A673 (cell line): ENCODE measurements around the gene NEK3. TPM values are rescaled to one million over a fixed set of nuclear protein-coding genes. Genes with fewer than 3 reads are reported as not detected.
"Not testable (repeated sequence)": the region's sequence is repeated elsewhere in the genome, so short reads cannot be mapped to it uniquely, and the experiment has no call there.

Experiments used
- BruUV-seq: library from RNA; stranded (reverse); fragments of 400-500 nt; replicated peaks from 2 replicates; lab custom pipeline; 2021; lab: Mats Ljungman, UMichigan
- CTCF ChIA-PET: fragments of 300-600 bp; sonication (Branson Sonifier 250); formaldehyde crosslinking; loops from one replicate; lab custom pipeline; 2022; ENCODE audit warnings: antibody characterized with exemption; lab: Charles Lee
- POLR2A ChIA-PET: fragments of 300-600 bp; sonication (Branson Sonifier 250); formaldehyde crosslinking; loops from one replicate; lab custom pipeline; 2022; ENCODE audit warnings: antibody characterized with exemption; ENCODE audit not compliant: low non-redundant PET; lab: Charles Lee
- DNase-seq: peaks from one replicate; pipeline ENCODE4 v3.0.0-alpha.2; 2015; ENCODE audit warnings: low spot score
- H3K27ac ChIP-seq: fragments of 200-600 bp; sonication (generic); 2 replicates; pipeline ENCODE4 v1.5.1; 2016; ENCODE audit warnings: mixed run types, low read depth, mild to moderate bottlenecking, mixed read lengths, antibody characterized with exemption, low read length; ENCODE audit not compliant: poor library complexity, severe bottlenecking
- H3K27me3 ChIP-seq: fragments of 200-600 bp; sonication (generic); replicated peaks from 2 replicates; pipeline ENCODE4 v1.6.1; 2017; ENCODE audit warnings: mixed run types, low read depth, mild to moderate bottlenecking, mixed read lengths, antibody characterized with exemption, low read length; ENCODE audit not compliant: insufficient read depth, poor library complexity
- H3K36me3 ChIP-seq: fragments of 200-600 bp; sonication (generic); 2 replicates; pipeline ENCODE4 v1.6.1; 2016; ENCODE audit warnings: mixed run types, mild to moderate bottlenecking, mixed read lengths, antibody characterized with exemption, low read length; ENCODE audit not compliant: insufficient read depth, poor library complexity, severe bottlenecking
- H3K4me1 ChIP-seq: fragments of 200-600 bp; sonication (generic); 2 replicates; pipeline ENCODE4 v1.6.1; 2017; ENCODE audit warnings: mixed run types, mild to moderate bottlenecking, mixed read lengths, antibody characterized with exemption, low read length; ENCODE audit not compliant: insufficient read depth, poor library complexity, severe bottlenecking
- H3K4me3 ChIP-seq: fragments of 200-600 bp; sonication (generic); 2 replicates; pipeline ENCODE4 v1.5.1; 2016; ENCODE audit warnings: low read depth, mixed run types, mild to moderate bottlenecking, mixed read lengths, low read length; ENCODE audit not compliant: poor library complexity, severe bottlenecking
- H3K9me3 ChIP-seq: fragments of 200-600 bp; sonication (generic); 2 replicates; pipeline ENCODE4 v1.6.1; 2016; ENCODE audit warnings: mixed run types, low read depth, mild to moderate bottlenecking, mixed read lengths, antibody characterized with exemption, low read length; ENCODE audit not compliant: poor library complexity, severe bottlenecking
- CTCF ChIP-seq: fragments of 300-800, 200-600 bp; sonication (generic); conservative IDR thresholded peaks from 2 replicates; pipeline ENCODE4 v1.5.1; 2017; ENCODE audit warnings: low read depth, mild to moderate bottlenecking, antibody characterized with exemption, low read length, moderate library complexity, mixed read lengths
- EZH2 ChIP-seq: fragments of 200-600 bp; sonication (generic); IDR thresholded peaks from 2 replicates; pipeline ENCODE4 v1.6.1; 2017; ENCODE audit warnings: borderline replicate concordance, low read depth, mild to moderate bottlenecking, mixed read lengths, antibody characterized with exemption, low read length; ENCODE audit not compliant: poor library complexity, severe bottlenecking
- intact Hi-C: fragments of 100-400 bp; cut with micrococcal nuclease; formaldehyde crosslinking; loops from one replicate; pipeline ENCODE4 v1.10.0; 2022; ENCODE audit not compliant: unreplicated experiment
- total RNA-seq: library from RNA; stranded (reverse); gene quantifications from 2 replicates; pipeline ENCODE4 v1.2.3, GENCODE V29; 2021

The NEK3 gene
- total RNA-seq, 1 experiment from 2014 or later = 18.1 TPM

- CTCF ChIA-PET = no interaction called here
- POLR2A ChIA-PET = no interaction called here
- TF ChIP-seq CTCF = no peak
- TF ChIP-seq EZH2 = no peak
- peaks cover 14% of the 10 kb centered on the region for H3K36me3 ChIP-seq
- no peaks in the 10 kb centered on the region for H3K4me1 ChIP-seq
- H3K27ac ChIP-seq = no peak overlapping the region
- no peaks in the 10 kb centered on the region for H3K9me3 ChIP-seq
- DNase-seq = no peak
- no TSS peak for BruUV-seq
- no peak overlapping the region for H3K4me3 ChIP-seq
- intact Hi-C loops = no loop called here
- no peaks in the 10 kb centered on the region for H3K27me3 ChIP-seq
Observed at GRCh38 chr13:52169839-52170238, 10.4 kb upstream of the NEK3 start.

- H3K4me3 ChIP-seq = no peak overlapping the region
- peaks cover 14% of the 10 kb centered on the region for H3K36me3 ChIP-seq
- no peaks in the 10 kb centered on the region for H3K9me3 ChIP-seq
- ChIA-PET CTCF (no interaction called here), POLR2A (no interaction called here)
- no peaks in the 10 kb centered on the region for H3K27me3 ChIP-seq
- no TSS peak for BruUV-seq
- intact Hi-C loops = no loop called here
- H3K4me1 ChIP-seq = peaks cover 4% of the 10 kb centered on the region
- DNase-seq = no peak
- TF ChIP-seq EZH2 (no peak), CTCF (no peak)
- no peak overlapping the region for H3K27ac ChIP-seq
Observed at GRCh38 chr13:52165411-52165810, 6.0 kb upstream of the NEK3 start.

GRCh38 chr13:52164989-52165388 is 5.6 kb upstream of the NEK3 start:
- Histone ChIP-seq H3K27ac (no peak overlapping the region), H3K9me3 (no peaks in the 10 kb centered on the region), H3K4me3 (no peak overlapping the region), H3K27me3 (no peaks in the 10 kb centered on the region), H3K4me1 (peaks cover 4% of the 10 kb centered on the region), H3K36me3 (peaks cover 11% of the 10 kb centered on the region)
- DNase-seq = no peak
- TF ChIP-seq CTCF (no peak), EZH2 (no peak)
- ChIA-PET CTCF (no interaction called here), POLR2A (no interaction called here)
- BruUV-seq = no TSS peak
- intact Hi-C loops = no loop called here

GRCh38 chr13:52163878-52164277 is 4.5 kb upstream of the NEK3 start:
- H3K4me3 ChIP-seq, H3K9me3 ChIP-seq, H3K36me3 ChIP-seq, H3K4me1 ChIP-seq, DNase-seq, H3K27me3 ChIP-seq, intact Hi-C loops, BruUV-seq, H3K27ac ChIP-seq: not testable (repeated sequence)
- ChIA-PET CTCF (interaction anchor here (0.6 kb wide), 1 partner anchor 10 kb away, joined by 7 read pairs; no protein-coding TSS in a partner anchor), POLR2A (interaction anchor here (0.6 kb wide), 1 partner anchor 1826 kb away, joined by 3 read pairs; no protein-coding TSS in a partner anchor)
